SK-N-SH (cell line): ENCODE results near the gene OR10A3.

ENCODE experiments used
- MEF2A ChIP-seq: IDR thresholded peaks from 2 replicates; pipeline ENCODE4 v1.4.0; 2012; ENCODE audit warnings: low read depth, borderline replicate concordance
- NFIC ChIP-seq: IDR thresholded peaks from 2 replicates; pipeline ENCODE4 v1.4.0; 2012; ENCODE audit warnings: borderline replicate concordance
- TF ChIP-seq, protein P1 (sequence below): fragments of 200-600 bp; sonication (generic); IDR thresholded peaks from 2 replicates; pipeline ENCODE4 v1.6.1; 2017; ENCODE audit warnings: antibody characterized with exemption, mild to moderate bottlenecking, moderate library complexity

DNA sequence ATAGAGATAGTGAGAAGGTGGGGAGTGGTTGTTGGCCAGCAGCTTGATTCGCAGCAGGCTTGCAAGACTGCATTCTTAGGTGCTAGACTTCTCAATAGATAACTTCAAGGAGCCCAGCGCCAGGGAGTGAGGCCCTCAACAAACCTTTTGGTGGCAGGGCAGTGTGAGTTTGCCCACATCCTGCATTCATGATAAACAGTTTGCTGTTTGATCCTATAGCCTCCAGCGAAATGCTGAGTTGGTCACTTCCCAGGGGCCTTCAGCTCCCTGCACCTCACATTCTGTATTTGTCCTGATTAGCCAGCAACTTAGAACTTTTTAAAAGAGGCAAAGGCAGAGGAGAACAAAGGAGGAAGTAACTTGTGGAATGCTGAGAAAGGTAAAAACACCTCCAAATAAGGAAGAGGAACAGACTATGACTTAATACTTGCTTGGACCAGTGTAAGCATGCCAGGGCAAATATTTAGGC lies 35.5 kb downstream of the OR10A3 start:
- TF ChIP-seq, protein P1, sequence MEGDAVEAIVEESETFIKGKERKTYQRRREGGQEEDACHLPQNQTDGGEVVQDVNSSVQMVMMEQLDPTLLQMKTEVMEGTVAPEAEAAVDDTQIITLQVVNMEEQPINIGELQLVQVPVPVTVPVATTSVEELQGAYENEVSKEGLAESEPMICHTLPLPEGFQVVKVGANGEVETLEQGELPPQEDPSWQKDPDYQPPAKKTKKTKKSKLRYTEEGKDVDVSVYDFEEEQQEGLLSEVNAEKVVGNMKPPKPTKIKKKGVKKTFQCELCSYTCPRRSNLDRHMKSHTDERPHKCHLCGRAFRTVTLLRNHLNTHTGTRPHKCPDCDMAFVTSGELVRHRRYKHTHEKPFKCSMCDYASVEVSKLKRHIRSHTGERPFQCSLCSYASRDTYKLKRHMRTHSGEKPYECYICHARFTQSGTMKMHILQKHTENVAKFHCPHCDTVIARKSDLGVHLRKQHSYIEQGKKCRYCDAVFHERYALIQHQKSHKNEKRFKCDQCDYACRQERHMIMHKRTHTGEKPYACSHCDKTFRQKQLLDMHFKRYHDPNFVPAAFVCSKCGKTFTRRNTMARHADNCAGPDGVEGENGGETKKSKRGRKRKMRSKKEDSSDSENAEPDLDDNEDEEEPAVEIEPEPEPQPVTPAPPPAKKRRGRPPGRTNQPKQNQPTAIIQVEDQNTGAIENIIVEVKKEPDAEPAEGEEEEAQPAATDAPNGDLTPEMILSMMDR: no peak
- TF ChIP-seq NFIC: no peak
- no peak for TF ChIP-seq MEF2A
